GM21529 (cell line): Measurements from ENCODE around the gene TBC1D16.

Source experiments
- ATAC-seq: cut with Tn5 transposase; IDR thresholded peaks from one replicate; pipeline ENCODE4 v1.9.1; 2021; ENCODE audit not compliant: unreplicated experiment

The TBC1D16 gene

DNA sequence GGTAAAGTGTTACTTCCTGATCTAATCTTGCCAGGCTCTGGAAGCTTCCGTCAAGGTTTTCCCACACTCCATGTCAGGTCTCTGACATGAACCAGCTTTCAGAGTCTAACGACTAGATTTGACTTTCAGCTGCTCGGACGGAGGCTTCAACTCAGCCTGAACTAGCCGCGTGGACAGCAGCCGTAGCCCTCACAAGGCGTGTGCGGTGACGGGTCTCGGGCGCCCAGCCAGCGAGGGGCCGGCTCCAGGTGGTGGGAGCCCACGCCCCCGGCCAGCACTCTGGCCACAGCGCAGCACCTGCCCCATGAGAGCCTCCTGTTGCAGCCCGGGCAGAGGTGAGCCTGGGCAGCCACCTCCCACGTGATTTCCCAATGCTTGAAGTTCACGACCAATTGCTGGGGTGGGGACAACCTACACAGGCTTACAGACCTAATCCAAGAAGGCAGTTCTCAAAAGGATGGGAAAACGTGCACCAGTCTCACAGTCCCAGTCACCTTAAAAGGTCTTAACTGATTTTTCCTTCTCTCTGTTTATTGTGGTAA, 45.5 kb downstream of the TBC1D16 start:
- ATAC-seq = no peak

DNA sequence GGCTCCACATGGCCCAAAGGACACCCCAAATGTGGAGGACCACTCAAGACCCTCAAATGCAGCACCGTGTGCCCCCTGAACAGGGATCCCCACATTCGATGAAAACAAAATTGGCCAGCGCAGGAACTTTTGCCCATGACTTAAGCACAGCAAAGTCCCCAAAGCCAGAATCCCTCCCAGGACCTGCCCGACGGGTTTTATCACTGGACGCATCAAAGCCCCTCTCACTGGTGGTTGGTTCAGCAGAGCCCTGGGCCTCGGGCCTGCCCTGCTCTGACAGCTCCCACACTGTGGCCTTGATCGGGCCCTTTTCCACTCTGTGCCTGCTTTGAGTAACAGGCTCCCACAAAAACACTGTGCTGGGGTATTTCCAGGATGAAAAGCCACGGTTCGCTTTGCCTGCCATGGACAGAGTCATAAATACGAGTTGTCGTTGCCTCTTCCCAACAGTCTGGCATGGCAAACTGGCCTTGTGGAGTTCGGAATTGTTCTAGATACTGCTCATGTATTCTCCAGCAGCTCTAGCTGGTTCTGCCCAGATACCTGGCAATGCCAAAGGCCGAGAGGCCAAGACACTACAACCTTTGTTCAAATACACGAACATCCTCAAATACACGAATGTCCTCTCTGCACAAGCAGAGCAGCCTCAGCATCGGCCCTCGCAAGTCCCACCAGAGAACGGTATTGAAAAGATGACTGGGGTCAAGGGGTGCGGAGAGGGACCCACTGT, 46.4 kb downstream of the TBC1D16 start:
- ATAC-seq = no peak

DNA sequence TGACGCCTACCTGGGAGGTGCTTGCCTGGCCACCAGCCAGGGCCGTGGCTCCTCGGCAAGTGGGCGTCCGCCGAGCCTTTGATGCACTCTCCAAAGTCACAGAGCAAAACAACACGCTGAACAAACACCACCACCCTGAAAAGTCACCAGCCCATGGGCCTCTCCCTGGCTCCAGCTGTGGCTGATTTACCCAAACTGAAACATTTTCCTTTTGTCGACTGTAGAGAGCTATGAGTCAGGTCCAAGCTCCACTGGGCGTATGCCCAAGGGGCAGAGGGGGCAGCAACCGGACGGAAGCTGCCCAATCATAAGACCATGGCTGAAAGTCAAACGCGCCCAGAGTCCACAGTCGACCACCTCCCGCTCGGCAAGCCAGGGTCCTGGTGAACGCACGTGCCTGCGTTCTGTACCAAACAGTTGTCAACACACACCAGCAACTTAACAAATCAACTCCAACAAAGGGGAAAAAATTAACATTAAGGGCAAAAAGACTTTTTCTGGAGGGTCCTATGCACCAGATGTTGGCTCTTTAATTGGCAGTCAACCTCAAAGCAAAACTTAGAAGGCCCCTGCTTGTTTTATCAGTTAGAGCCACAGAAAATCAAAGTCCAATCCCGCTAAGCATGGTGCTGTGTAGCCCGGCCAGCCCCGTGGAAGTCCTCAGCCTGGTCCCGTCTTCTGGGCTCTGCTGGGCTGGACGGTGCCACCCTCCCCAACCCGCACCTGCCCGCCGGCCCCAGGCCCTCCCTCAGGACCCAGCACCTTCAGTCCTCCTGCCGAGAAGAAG, 47.3 kb downstream of the TBC1D16 start:
- no peak for ATAC-seq

DNA sequence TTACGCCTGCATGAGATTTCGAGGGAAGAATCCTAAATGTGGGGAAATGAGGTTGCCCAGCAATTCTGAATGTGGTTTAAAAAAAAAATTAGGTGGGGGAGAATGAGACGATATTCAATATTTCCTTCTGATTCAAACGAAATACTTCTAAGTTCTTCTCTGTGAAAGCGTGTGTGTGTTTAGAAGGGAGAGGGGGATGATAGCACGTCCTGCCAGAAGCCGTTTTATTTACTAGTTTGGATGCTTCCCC, 47.8 kb downstream of the TBC1D16 start:
- no peak for ATAC-seq

DNA sequence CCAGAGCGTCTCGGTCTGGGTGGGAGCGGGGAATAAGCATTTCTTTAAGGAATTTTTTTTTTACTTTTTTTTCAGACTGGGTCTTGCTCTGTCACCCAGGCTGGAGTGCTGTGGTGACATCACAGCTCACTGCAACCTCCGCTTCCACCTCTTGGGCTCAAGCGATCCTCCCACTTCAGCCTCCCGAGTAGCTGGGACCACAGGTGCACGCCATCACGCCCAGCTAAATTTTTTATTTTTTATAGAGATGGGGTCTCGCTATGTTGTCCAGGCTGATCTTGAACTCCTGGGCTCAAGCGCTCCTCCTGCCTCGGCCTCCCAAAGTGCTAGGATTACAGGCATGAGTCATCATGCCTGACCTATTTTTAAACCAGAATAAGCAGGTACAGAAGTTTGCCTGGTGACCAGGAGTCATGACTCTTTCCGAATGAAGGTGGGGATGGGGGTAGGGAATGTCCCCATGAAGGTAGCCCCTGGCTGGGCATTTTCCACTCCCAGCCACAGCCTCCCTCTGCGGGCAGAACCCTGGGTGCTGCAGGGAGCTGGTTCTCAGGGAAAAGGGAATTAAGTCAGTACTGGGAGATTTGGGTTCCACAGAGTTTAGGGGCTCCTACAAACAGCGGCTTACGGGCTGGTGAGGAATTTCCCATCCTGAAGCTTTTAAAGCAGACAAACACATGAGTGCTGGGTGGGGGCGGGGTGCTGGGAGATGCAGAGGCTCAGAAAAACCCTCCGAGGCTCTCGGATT, 48.3 kb downstream of the TBC1D16 start:
- no peak for ATAC-seq

DNA sequence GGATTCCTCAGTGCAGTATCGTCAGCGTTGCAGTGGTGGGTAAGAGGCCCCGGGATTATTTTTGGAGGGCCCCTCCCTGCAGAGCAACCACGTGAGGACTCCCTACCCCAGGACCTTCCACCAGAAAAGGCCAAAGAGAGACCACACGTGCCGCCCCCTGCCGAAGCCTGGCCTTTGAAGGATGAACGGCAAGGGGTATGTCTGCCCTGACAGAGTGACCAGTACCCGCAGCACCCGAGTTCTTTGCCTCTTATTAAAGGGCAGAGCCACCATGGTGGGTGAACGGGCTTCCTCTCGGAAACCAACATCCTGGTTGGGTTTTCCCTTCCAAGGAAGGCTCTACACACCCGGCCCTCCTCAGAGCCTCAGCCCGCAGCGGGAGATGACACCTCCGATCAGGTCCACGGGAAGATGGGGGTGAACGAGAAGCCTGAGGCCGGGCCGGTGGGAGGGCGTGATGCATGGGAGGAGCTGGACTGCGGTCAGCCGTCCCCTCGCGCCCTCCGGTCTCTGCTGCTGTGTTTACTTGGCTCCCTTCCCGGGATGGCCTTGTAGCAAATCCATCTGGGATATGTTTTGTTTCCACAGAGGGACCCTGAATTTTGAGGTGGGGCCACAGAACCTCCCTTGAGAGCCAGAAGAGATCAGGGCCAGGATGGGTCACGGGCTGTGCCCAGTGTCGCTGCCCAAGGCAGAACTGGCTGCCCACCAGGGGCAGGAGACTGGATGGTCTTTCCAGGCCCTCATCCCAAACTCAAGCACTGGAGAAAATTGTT, 49.1 kb downstream of the TBC1D16 start:
- ATAC-seq = no peak

DNA sequence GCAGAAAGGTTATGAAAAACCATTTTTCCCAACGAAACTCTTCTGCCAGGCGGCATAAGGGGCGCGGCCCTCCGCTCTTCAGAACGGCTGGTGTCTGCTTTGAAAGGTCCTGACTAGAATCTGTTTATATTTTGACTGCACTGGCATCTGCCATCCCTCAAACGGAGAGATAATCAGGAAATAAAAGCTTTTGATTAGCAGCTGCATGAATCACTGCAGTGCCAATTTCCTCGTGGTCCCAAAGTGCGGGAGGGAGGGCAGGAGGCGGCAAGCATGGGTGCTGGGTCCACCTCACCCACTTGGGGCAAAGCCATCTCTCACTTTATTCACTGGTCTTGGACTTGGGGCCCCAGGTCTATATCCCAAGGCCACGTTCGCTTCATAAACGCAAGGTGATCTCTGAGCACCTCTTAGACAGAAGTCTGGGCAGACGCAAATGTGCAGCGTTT, 49.7 kb downstream of the TBC1D16 start:
- no peak for ATAC-seq

DNA sequence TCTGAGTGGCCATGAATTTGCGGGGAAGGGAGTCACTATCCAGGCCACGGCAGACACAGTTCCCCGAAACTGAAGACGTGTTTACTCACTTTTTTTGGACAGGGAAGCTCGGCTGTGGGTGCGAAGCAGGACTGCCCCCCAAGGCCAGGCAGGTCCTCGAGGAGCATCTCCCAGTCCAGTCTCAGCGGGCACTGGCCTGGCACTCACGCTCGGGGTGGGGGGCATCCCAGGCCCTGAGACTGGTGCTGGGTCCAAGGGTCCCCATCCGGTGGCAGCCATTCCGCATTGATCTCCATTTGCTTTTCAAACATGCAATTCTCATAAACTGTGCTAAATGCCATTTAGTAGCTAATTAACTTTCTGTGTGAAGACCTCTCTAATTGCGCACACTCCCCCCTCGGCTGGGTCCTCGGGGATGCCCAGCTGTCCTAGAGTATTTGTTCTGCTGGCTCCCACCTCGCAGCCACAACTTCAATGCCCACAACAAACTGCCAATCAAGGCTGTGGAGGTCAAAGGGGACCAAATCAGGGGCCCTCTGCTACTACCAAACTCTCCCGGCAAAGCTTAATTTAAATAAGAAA, 50.2 kb downstream of the TBC1D16 start:
- ATAC-seq = no peak

DNA sequence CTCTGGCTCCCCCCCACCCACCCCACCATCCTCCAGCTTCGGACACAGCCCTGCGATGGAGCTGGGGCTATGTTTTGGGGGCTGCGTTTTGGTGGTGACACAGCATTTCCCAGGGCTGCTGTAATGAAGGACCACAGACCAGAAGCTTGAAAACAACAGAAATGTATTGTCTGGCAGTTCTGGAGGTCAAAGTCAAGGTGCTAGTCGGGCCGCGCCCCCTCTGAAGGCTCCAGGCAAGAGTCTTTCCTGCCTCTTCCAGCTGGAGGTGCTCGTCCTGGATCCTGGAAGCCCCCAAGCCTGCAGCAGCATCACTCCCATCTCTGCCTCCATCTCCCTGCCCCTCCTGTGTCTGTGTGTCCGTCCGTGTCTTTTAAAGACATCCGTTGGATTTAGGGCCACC, 50.8 kb downstream of the TBC1D16 start:
- ATAC-seq = no peak

DNA sequence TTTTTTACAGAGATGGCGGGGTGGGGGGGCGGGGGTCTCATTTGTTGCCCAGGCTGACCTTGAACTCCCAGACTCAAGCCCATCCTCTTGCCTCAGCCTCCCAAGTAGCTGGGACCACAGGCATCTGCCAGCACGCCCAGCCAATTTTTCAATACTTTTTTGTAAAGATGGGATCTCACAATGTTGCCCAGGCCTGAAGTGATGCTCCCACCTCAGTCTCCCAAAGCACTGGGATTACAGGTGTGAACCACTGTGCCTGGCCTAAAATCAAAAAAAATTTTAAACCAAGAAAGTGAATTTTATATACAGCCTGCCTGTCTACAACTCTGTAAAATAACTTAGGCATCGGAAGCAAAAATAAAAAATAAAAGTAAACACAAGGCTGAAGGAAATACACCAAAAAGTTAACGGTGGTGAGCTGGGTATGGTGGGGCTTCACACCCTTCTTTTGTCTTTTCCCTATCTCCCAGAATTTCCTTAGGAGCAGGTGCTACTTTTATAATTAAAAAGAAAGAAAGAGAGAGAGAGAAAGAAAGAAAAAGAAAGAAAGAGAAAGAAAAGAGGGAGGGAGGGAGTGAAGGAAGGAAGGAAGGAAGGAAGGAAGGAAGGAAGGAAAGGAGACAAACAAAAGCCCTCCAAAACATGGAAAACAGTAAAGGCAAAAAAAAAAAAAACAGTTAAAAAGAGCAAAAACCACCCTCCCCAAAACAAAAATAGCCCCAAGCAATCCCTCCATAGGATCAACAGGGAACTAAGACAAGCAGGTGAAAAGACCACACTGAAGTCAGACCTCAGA, 51.4 kb downstream of the TBC1D16 start:
- ATAC-seq = no peak

DNA sequence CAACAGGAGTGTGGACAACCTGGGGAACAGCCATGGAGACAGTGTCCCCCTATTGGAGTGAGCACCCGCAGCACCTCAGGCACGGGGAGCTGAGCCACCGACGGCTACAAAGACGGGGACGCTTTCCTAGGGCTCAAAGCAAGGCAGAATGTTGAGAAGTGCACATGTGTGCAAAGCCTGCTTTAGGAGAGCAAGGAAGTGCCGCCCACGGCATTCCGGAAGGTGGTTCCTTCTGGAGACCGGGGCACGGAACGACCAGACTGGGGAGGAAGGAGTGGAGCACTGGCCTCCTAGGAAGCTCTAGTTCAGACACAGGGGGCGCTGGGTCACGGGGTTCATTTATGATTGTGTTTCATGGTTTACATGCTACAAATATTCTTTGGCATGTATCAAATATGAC, 52.2 kb downstream of the TBC1D16 start:
- no peak for ATAC-seq

DNA sequence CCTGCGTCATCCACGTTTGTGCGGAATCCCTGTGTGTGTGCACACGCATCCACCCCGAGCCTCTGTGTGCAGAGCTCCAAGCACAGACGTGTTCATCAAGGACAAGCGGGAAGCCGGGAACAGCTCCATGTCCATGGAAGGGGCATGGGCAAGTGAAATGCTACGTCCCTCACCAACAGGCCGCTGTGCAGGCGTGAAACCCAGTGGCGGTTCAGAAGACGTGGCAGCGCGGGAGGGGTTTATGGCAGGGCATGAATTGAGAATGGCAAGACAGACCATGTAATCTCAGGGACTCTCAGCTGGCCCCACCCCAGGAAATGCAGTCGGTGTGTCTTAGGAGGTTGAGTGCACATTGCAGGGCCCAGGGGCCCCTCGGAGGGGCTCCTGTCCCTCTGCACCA, 52.7 kb downstream of the TBC1D16 start:
- no peak for ATAC-seq

DNA sequence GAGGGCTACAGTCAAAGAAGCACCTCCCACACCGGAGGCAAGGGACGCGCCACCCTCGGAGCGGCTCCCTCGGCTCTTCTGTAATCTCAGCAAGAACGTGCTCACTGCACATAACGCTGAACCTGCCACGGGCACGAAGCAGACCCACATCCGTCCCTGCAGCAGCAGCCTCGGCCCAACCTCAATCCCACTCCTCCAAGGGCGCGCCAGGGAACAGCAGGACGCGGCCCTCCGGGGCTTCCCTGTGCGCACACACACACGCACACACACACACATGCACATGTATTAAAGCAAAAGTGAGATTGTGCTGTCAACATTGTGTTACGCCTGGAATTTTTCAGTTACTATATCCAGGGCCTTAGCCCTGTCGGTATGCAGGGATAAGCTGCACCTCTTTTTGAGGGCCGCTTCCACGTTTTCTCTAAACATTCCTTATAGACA, 54.0 kb downstream of the TBC1D16 start:
- ATAC-seq = no peak

DNA sequence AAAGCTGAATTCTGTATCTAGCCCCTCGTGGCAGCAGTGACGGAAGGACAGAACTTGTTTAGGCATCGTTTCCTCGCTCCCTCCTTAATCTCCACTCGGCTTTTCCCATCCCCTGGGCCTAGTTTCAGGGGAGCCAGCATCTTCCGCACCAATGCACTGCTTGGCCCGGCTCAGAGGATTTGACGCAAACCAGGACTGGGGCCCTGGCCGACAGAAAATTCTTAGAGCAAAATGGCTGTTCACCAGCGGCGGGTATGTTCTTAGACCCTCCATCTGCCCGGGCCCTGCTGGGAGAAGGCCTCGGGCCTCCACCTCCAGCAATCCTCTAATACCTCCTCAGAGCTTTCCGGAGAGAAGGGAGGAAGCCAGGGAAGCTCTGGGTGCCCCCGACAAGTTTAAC, 54.6 kb downstream of the TBC1D16 start:
- ATAC-seq = no peak

DNA sequence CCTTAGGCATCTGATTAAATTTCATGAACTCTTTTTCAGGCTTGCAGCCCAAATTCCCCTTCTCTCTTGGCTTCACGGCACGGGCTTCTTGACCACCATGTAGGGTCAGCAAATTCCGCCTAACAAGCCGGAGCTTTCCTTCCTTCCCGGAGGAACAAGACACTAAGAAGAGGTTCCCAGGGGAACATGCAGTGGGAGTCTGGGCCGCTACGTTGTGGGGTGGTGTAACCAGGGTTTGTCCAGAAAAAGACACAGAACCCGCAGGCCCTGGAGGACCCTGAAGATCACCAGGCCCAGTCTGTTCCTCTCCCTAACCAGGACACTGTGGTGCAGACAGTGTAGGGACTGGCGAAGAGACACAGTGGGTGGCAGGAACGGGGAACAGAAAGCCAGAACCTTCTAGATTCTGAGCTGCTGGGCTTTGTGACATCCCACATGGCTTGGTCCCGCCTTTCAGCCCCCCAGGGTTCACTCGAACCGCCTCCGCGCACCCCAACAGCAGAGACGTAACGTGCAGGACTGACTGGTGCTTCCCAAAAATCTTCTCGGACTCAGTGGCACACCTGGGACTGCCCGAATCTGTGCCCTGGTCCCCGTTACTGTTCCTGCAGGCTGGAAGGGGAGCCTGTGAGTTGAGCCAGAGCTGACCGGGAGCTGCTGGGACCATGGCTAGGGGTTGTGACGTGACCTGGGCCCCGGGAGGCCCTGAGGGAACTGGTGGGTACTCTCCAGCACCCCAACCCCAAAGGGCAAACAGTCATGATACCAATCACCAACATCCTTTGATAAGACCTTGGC, 55.2 kb downstream of the TBC1D16 start:
- no peak for ATAC-seq

DNA sequence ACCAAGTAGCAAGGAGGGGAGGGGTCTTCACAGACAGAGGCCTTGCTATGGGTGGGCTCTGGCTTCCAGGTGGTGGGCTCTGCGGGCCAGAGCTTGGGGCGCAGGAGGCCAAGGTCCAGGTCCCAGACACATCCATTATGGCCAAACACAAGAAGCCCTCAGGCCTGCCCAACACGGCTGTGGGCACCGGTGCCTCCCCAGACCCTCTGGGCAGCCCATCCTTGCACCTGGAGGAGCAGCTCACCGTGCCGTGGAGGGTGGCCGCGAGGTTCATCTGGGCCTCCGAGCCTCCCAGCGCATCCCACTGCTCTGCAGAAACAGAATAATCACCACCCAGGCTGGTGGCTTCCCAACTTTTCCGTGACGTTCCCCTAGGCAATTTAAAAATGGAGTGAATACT, 55.9 kb downstream of the TBC1D16 start:
- no peak for ATAC-seq

DNA sequence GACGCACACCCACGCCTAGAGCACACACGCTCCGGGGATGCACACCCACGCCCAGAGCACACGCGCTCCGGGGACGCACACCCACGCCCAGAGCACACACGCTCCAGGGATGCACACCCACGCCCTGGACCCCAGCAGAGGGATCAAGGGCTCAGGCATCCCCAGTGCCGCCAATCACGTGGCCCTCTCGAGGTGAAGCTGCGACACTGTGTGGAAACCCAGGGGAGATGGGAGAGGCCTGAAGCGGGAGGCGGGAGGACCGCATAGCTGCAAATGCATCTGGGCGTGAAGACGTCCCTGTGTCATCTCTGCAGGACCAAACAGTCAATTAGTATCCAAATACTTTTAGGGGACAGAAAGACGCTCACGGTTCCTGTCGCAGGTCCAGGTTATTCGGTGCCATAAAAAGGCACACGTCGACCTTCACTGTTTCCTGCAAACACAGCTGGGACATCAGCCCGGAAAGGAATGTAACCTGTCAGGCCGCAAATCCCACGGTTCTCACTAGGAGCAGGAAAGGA, 56.4 kb downstream of the TBC1D16 start:
- no peak for ATAC-seq

DNA sequence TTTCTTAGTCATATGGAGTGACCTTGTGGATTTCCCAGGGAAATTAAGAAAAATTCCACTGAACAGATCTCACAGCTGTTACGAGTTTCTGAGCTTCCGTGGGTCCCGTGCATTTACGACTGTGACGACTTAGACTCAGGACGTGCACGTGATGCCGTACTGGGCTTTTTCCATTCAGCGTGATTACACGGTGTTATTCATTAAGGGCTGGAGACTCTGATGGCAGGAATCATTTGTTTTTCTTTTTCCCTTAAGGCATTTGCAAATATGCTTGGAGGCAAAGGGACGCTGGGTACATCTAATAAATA, 57.2 kb downstream of the TBC1D16 start:
- no peak for ATAC-seq
